Measurements from ENCODE around the gene KDM2A. TPM values are rescaled to one million over a fixed set of nuclear protein-coding genes. Genes with fewer than 3 reads are reported as not detected.

Gene KDM2A
- total RNA-seq, 1 experiment from 2014 or later: 16.2 TPM

DNA sequence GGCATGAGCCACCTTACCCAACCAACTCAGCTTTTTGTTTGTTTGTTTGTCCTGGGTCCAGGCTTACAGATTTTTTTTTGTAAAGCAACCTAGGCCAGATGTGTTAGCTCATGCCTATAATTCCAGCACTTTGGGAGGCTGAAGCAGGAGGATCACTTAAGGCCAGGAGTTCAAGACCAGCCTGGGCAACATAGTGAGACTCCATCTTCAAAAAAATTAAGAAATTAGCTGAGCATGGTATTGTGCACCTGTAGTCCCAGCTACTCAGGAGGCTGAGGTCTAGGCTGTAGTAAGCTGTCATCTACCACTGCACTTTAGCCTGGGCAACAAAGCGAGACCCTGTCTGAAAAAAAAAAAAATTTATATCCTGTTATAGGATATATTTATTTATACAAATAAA is 118.5 kb downstream of the KDM2A start:
- DNase-seq (ENCODE audit: low spot score): no peak

DNA sequence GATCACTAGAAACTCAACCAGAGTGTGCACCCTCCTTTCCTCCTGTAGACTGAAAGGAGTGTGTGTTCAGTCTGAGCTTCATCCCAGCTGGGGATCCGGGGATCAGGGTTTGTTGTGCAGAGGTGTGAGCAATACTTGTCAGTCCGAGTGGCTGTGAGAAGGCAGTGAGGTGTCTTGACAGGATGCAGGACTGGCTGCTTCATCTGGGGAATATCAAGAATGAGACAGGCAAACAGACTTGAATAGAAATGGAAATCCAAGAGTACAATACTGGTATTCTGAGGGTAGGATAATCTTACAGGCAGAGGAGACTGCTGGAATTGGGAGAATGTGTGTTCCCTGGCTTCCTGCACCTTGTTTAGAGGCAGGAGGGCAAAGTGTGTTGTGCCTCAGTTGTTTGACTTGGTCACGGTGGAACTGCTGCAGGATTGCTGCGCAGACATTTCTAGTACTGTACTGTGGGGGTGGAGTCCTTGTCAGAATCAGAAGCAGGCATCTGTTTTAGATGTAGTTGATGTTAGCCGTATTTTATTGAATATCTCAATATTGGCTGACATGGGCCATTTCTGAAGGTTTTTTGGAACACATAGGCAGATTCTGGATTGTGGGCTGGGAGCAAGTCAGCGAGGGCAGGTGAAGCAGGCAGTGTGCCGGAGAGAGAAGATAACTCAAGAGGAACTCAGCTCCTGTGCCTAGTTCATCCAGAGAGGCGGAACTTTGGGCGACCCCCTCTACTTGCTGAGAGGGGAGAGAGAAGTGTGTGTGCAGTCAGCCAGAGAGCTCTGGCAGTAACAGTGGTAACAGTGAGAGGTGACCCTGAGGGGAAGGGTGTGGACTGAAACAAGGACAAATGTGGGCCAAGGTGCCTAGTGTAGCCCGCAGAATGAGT is 120.1 kb downstream of the KDM2A start:
- DNase-seq (ENCODE audit: low spot score): no peak

DNA sequence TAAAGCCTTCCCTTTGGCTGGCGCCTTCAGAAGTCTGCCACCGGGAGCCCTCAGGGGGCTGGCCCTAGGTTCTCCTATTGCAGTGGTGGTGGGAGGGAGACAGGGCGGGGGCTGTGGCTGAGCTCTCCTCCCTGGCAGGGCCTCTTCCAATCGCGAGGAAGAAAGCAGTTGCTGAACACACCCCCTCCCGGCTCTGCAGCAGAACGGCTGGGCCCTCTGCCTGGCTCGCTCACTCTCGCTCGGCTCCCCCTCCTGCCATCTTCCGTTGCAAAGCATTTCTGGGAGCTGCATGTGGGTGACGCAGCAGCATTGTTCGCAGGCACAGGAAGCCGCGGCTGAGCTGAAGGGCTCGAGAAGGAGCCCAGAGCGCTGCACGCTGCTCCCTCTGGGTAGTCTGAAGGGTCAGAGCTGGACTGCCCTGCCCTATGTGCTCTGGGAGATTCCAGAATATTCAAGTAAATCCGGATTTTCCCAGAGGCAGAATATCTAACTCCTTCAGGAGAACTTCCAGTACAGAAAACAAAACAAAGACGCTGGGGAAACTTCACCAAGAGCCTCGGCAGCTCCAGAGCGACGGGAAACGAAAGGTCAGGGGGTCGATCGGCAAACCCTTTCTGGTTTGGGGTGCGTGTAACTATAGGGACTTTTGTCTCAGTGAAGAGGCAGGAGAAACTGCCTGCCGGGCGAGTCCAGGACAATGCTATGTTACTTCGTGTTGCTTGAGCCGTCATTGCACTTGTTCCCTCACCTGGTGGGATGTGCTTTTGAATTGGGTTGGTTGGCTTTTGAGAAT is 120.9 kb downstream of the KDM2A start:
- peak; percentile 98 for DNase-seq (ENCODE audit: low spot score)

DNA sequence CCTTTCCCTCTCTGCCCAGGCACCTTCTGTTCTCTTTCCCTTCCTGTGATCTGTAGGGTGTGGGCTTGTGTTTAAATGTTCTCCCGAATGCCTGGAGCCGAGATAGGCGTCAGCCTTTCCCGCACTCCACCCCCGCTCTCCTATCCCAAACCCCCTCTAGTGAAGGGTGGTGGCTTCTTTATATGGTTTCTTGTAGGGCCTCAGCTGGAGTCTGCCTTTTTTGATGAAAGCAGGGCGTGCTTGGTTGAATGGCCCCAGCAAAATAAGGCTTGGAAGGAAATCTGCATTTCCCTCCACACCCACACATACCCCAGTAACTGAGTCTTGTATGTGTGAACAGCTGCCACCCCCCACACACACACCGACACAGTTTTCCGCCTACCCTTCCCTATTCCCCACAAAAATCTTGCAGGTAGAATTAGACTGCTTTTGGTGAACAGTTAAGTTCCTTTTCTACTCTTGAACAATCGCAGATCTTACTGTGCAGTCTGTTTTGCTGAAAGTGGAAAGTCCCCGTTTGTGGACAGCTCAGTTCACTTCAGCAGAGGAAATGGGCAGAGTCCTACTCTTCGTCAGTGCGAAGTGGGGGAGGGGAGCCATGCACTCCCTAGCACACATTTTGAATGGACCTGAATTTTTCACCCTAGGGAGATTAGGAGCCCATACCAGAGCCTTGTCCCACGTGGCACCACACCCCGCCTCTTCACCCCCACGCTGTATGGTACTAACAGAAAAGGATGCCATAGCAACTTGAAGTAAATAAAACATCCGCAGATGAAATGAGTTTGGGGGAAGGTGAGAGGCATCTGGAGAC is 121.7 kb downstream of the KDM2A start:
- DNase-seq (ENCODE audit: low spot score): peak; percentile 50

DNA sequence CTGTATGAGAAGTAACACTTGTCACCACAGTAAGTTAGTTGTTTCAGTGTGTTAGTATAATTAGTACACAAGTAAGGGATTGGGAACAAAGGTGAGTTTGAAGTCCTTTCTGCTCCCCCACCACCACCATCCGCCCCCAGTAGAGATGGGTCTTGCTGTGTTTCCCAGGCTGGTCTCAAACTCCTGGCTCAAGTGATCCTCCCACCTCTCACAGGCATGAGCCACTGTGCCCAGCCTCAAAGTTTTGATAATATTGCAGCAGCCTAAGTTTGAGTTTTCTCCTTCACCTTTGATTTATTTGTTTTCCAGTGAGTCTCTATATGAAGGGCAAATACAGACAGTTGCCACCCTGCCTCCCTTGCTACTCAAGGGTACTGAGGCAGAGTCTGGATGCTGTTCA is 123.5 kb downstream of the KDM2A start:
- no peak for DNase-seq (ENCODE audit: low spot score)

DNA sequence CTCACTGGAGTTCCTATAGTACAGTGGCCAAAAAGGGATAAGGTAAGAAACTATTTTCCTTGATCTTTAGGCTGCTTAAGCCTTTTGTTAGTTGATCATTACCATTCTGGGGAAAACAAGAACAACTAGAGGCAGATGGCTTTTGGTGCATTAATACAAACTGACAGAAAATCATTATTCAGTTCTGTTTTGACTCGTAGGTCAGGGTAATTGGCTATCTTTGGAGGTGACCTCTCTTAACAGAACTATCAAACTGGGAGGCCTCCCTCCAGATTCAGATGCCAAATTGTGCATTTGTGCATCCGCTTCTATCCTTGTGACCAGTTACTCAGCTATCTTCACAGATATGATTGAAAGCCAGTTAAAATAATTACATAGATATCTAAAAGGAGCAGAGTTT is 124.0 kb downstream of the KDM2A start:
- no peak for DNase-seq (ENCODE audit: low spot score)

DNA sequence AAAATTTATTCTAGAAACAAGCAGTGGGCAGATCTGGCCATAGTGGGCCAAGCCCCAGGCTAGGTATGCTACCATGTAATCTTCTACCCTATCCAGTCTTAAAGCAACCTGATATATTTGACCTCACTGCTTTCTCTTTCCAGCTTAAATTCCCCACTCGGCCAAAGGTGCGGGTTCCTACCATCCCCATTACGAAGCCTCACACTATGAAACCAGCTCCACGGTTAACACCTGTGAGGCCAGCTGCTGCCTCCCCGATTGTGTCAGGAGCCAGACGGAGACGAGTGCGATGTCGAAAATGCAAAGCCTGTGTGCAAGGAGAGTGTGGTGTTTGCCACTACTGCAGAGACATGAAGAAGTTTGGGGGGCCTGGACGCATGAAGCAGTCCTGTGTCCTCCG is 126.0 kb downstream of the KDM2A start:
- no peak for DNase-seq (ENCODE audit: low spot score)

DNA sequence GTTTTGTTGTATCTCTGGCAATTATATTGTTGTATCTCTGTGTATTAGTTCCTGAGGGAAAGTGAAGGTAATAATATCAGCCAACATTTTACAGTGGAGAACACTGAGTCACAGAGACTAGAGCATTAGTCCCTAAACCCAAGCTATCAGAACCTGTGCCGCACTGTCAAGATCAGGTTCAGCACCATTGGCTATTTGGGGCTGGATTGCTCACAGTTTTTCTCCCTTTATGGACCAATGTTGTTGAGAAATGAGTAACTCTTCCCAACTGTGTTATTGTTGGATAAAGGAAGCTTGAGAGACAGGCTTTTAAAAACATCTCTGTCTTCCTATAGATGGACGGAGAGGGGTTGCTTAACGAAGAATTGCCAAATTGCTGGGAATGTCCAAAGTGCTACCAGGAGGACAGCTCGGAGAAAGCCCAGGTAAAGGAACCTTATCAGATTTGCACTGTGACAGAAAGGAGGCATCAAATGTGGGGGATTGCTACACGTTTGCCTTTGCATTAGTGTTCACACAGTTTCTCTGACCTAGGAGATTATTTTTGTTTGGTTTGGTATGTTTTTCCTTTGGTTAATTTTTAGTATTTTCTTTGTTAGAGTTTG is 129.0 kb downstream of the KDM2A start:
- DNase-seq (ENCODE audit: low spot score): no peak

DNA sequence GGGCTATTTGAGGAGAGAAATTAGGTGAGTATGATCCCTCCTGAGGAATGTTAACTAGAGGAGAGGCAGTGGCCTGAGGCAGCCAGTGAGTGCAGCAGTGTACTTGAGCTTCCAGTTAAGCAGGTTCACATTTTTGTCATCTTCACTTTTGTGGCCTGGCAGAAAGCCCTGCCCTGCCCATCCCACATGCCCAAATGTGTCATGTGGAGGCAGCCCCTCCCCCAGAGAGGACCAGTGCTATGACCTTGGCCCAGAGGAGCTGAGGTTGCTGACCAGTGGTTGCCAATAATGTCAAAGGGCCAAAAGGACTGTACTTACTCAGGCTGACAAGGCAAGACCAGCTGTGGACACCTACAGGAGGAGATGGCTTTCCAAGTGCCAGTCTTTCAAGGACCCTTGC is 129.6 kb downstream of the KDM2A start:
- no peak for DNase-seq (ENCODE audit: low spot score)

DNA sequence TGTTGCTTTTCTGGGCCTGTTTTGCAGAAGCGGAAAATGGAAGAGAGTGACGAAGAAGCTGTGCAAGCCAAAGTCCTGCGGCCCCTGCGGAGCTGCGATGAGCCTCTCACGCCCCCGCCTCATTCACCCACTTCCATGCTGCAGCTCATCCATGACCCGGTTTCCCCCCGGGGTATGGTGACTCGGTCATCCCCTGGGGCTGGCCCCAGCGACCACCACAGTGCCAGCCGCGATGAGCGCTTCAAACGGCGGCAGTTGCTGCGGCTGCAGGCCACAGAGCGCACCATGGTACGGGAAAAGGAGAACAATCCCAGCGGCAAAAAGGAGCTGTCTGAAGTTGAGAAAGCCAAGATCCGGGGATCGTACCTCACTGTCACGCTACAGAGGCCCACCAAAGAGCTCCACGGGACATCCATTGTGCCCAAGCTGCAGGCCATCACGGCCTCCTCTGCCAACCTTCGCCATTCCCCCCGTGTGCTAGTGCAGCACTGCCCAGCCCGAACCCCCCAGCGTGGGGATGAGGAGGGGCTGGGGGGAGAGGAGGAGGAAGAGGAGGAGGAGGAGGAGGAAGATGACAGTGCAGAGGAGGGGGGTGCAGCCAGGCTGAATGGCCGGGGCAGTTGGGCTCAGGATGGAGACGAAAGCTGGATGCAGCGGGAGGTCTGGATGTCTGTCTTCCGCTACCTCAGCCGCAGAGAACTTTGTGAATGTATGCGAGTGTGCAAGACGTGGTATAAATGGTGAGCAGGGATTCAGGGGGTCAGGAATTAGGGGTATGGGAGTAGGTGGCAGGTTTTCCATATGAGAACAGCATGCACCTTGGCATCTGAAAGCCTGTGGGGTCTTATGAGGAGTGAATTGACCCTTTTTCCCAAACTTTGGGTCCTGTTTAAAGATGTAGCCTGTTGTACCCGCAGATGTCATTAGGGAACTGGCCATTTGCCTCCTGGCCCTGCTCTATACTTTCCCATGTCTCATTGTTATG is 131.3 kb downstream of the KDM2A start:
- DNase-seq (ENCODE audit: low spot score): no peak

DNA sequence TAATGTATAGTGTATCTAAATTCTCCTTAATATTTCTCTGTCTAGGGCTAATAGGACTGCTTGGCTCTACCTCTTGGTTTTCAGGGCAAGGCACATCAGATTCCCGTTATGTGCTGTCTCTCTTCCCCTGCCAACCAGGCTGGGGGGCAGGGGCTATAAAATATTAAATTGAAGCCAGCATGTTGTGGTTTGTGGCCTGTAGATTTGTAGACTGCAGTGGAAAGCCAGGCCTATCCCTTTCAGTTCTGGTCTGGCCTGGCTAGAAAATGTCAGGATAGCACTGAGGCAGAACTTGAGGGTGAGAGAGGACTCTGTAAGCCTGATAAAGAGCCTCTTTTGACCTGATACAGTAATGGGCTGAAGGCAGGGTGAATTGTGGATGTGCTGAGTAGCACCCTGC is 132.8 kb downstream of the KDM2A start:
- no peak for DNase-seq (ENCODE audit: low spot score)

DNA sequence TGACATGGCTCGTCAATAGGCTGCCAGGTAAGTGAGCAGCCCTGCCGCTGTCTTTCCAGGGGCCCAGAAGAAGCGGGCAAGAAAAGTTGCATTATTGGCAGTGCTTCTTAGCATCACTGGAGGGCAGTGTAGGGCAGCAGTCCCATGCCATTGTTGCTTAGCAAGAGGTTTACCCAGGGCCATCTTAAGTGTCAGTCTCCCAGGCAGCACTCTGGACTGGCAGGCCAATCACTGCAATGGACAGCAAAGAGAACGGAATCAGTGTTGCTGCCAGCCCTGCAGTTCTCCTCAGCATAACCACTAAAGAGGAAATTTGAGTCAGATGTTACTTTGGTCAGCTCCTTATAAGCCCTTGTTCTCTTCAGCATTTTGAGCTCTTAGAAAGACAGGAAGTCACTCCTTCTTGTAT is 133.8 kb downstream of the KDM2A start:
- DNase-seq (ENCODE audit: low spot score): no peak

DNA sequence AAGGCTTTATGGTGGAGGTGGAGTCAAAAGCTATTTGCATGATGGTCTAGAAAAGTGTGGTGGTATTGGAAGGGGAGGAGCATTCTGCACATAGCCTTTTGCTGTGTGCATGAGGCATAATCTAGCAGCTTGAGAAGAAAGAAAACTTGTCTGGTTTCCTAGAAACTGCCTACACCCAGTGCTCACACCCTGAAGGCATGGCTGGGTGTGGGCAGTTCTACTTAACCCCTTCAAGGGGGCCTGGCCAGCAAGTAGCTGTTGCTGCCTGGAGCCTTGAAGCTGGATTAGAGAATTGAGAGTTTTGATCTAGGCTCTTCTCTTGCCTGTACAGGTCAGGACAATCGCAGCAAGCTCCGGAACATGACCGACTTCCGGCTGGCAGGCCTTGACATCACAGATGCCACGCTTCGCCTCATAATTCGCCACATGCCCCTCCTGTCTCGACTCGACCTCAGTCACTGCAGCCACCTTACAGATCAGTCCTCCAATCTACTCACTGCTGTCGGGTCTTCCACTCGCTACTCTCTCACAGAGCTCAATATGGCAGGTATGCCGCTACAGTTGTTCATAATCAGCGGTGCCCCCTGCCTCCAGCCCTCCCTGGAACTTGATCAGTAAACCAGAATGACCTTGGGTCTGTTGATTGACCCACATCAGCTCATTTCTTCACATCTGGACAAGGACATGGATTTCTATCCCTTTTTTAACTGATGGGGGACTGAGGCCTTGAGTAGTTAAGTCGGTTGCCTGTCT is 135.0 kb downstream of the KDM2A start:
- no peak for DNase-seq (ENCODE audit: low spot score)

DNA sequence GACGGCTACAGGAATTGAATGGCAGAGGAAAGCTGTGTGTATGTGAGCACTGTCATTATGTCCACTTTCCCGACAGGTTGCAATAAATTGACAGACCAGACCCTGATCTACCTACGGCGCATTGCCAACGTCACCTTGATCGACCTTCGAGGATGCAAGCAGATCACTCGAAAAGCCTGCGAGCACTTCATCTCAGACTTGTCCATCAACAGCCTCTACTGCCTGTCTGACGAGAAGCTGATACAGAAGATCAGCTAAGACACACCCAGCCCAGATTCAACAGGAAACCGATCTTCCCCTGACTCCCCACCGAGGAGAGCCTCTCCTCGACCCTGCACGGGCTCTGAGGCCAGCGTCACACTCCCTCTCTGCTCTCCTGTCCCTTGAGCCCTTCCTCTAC is 135.7 kb downstream of the KDM2A start:
- no peak for DNase-seq (ENCODE audit: low spot score)

DNA sequence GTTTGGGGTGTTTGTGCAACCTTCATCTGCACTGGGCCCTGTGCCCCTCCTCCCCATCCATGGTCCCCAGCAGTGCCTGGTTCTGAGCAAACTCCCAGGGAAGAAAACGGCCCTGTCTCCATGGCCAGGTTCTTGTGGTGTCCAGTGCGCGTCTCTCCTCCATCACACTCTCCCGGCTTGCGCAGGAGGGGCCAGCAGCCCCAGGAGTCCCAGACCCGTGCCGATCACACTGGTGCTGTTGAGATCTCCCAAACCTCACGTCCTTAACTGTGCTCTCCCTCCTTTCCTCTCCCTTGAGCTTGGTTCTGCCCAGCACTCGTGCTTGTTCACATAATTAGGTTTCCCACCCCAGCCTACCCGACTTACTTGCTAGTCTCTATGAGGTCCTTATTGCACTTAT is 136.3 kb downstream of the KDM2A start:
- DNase-seq (ENCODE audit: low spot score): no peak

DNA sequence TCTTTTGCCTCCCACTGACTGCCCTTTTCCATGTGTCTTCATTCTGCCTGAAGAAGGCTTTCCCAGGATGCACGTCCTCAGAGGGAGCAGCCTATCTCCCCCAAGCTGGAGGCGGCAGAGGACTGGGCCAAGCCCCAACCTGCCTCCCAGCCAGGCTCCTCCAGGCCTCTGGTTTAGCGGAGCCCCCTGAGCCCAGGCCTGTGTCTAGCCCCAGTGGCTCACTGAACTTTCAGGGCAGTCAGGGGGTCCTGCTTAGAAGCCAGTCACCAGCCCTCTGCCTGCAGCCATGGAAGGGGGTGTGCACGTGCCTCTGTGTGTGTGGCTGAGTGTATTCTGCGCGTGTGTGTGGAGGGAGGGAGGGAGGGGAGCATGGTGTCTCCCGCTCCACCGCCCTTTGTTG is 136.8 kb downstream of the KDM2A start:
- no peak for DNase-seq (ENCODE audit: low spot score)

DNA sequence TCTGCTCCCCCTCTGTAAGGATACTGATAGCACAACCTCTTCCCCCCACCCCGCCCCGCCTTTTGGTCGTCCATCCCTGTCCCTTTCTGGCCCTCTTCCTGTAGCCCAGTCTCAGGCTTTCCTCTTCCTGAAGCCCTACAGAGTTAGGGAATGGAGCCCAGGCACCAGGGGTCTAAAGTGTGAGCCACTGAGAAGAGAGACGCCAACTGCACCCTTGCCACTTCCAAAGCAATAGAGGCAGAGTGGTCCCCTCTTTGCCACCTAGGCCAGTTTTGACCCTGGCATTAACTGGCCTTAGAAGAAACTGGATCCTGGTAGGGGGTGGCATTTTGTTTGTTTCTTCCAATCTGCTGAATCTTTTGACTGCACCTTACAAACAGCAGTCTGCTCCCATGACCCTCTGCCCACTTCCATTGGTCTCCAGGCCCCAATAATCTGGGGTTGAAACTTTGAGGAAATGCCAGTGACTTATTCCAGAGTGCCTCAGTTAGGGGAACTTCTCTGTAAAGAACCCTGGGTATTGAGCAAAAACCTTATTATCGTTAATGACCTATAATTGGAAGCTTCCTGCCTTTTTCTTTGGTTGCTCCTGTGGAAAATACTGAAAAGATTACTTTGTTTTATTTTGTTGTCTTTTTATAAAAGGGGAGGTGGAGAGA is 137.5 kb downstream of the KDM2A start:
- DNase-seq (ENCODE audit: low spot score): no peak

DNA sequence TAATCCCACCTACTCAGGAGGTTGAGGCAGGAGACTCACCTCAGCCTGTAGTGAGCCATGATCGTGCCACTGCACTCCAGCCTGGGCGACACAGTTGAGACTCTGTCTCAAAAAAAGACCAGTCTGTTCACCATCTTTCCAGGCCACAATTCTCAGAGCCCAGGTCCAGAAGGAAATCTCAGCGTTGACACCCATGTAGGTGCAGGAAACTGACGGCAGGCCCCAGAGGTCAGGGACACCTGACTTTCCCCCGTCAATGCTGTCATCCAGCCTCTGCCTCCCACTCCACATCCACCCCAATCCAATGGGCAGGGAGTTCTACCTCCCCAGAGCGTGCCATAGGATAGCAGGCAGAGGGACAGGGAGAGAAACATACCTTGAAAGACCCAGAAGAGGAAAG is 141.3 kb downstream of the KDM2A start:
- DNase-seq (ENCODE audit: low spot score): no peak

All from H4 (cell line).